Astrocyte (in vitro differentiated cells and primary cell): ENCODE data around the gene PDZK1IP1. TPM values are rescaled to one million over a fixed set of nuclear protein-coding genes. Genes with fewer than 3 reads are reported as not detected.

Experiments
- DNase-seq: peaks from one replicate; pipeline ENCODE4 v3.0.0-alpha.2; 2010; ENCODE audit warnings: low read depth
- FAIRE-seq: peaks from 2 replicates; lab custom pipeline; 2011; peaks lifted over from hg19 to GRCh38; lab: Jason Lieb, UNC
- H2AFZ ChIP-seq: 2 replicates; pipeline ENCODE4 v1.6.0; 2012; ENCODE audit warnings: low read depth, low read length, inconsistent platforms
- H3K27ac ChIP-seq: 2 replicates; pipeline ENCODE4 v1.5.1; 2011; ENCODE audit warnings: low read depth, low read length, inconsistent platforms
- H3K27me3 ChIP-seq: 2 replicates; pipeline ENCODE4 v1.6.0; 2011; ENCODE audit warnings: low read length, inconsistent platforms; ENCODE audit not compliant: insufficient read depth
- H3K36me3 ChIP-seq: 2 replicates; pipeline ENCODE4 v1.5.1; 2011; ENCODE audit warnings: low read length, inconsistent platforms; ENCODE audit not compliant: insufficient read depth
- H3K4me1 ChIP-seq: 2 replicates; pipeline ENCODE4 v1.5.1; 2011; ENCODE audit warnings: low read length, inconsistent platforms; ENCODE audit not compliant: insufficient read depth
- H3K4me2 ChIP-seq: 2 replicates; pipeline ENCODE4 v1.6.0; 2012; ENCODE audit warnings: low read length, inconsistent platforms
- H3K4me3 ChIP-seq: 2 replicates; pipeline ENCODE4 v1.5.1; 2011; ENCODE audit warnings: low read depth, mild to moderate bottlenecking, low read length, inconsistent platforms; ENCODE audit not compliant: insufficient read depth
- H3K79me2 ChIP-seq: 2 replicates; pipeline ENCODE4 v1.6.0; 2012; ENCODE audit warnings: mild to moderate bottlenecking, low read length, inconsistent platforms; ENCODE audit not compliant: insufficient read depth
- H3K9ac ChIP-seq: 2 replicates; pipeline ENCODE4 v1.6.0; 2012; ENCODE audit warnings: mild to moderate bottlenecking, low read length, inconsistent platforms
- H3K9me3 ChIP-seq: 2 replicates; pipeline ENCODE4 v1.5.1; 2012; ENCODE audit warnings: low read depth, mild to moderate bottlenecking, low read length, inconsistent platforms; ENCODE audit not compliant: insufficient read depth
- H4K20me1 ChIP-seq: 2 replicates; pipeline ENCODE4 v1.6.0; 2012; ENCODE audit warnings: low read length, inconsistent platforms; ENCODE audit not compliant: insufficient read depth
- H3K27ac Mint-ChIP-seq: one replicate; pipeline ENCODE4 v1.8.0; 2021; ENCODE audit warnings: mild to moderate bottlenecking, mixed read lengths; ENCODE audit not compliant: unreplicated experiment
- H3K27me3 Mint-ChIP-seq: one replicate; pipeline ENCODE4 v1.8.0; 2021; ENCODE audit warnings: low read depth, mixed read lengths; ENCODE audit not compliant: unreplicated experiment
- H3K36me3 Mint-ChIP-seq: one replicate; pipeline ENCODE4 v1.8.0; 2021; ENCODE audit warnings: low read depth, mixed read lengths; ENCODE audit not compliant: unreplicated experiment
- H3K4me1 Mint-ChIP-seq: one replicate; pipeline ENCODE4 v1.8.0; 2021; ENCODE audit warnings: low read depth, mixed read lengths; ENCODE audit not compliant: unreplicated experiment
- H3K4me3 Mint-ChIP-seq: one replicate; pipeline ENCODE4 v1.8.0; 2021; ENCODE audit warnings: mild to moderate bottlenecking, moderate library complexity, mixed read lengths; ENCODE audit not compliant: unreplicated experiment
- H3K9me3 Mint-ChIP-seq: one replicate; pipeline ENCODE4 v1.8.0; 2021; ENCODE audit warnings: mild to moderate bottlenecking, mixed read lengths; ENCODE audit not compliant: unreplicated experiment
- EZH2 ChIP-seq: IDR thresholded peaks from 2 replicates; pipeline ENCODE4 v1.6.1; 2012; ENCODE audit warnings: mild to moderate bottlenecking, low read length, inconsistent platforms; ENCODE audit not compliant: insufficient read depth
- total RNA-seq: library from RNA; stranded (reverse); gene quantifications from 2 replicates; pipeline ENCODE4 v1.2.1, GENCODE V29; 2021
- TF ChIP-seq, protein P1 (sequence below): IDR thresholded peaks from 2 replicates; pipeline ENCODE4 v1.5.1; 2011; ENCODE audit warnings: low read depth, mild to moderate bottlenecking, inconsistent platforms, low read length, moderate library complexity; ENCODE audit not compliant: insufficient read depth

Gene PDZK1IP1
- total RNA-seq, 1 donor from 2014 or later = 0.34 TPM

DNA sequence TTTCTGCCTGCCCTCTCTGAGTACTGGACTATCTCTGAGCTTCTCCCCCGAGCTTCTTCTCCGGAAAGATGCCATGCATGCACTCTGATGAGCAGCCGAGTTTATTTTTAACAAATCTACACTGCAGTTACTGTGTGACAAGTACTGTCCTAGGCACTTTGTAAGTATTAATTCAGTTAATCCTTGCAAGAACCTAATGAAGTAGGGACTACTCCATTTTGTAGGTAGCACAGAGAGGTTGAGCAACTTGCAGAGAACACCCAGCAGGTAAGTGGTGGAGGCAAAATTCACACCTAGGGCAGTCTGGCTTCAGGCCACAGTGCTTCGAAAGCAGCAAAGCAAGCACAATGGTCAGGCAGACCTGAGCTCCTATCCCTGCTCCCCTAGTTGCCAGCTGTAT is 46.0 kb upstream of the PDZK1IP1 start:
- H3K27me3 Mint-ChIP-seq = peaks cover 51% of the 10 kb centered on the region
- Histone ChIP-seq H3K9me3 (no peaks in the 10 kb centered on the region), H3K9ac (no peak overlapping the region), H3K36me3 (no peaks in the 10 kb centered on the region), H4K20me1 (peaks cover 5% of the 10 kb centered on the region), H3K27me3 (peaks cover 52% of the 10 kb centered on the region), H2AFZ (no peak overlapping the region), H3K4me1 (no peaks in the 10 kb centered on the region), H3K4me3 (no peak overlapping the region), H3K27ac (no peak overlapping the region), H3K4me2 (no peak overlapping the region), H3K79me2 (no peaks in the 10 kb centered on the region)
- H3K9me3 Mint-ChIP-seq = peaks cover 8% of the 10 kb centered on the region
- no peaks in the 10 kb centered on the region for H3K36me3 Mint-ChIP-seq
- no peak for TF ChIP-seq EZH2
- TF ChIP-seq, protein P1, sequence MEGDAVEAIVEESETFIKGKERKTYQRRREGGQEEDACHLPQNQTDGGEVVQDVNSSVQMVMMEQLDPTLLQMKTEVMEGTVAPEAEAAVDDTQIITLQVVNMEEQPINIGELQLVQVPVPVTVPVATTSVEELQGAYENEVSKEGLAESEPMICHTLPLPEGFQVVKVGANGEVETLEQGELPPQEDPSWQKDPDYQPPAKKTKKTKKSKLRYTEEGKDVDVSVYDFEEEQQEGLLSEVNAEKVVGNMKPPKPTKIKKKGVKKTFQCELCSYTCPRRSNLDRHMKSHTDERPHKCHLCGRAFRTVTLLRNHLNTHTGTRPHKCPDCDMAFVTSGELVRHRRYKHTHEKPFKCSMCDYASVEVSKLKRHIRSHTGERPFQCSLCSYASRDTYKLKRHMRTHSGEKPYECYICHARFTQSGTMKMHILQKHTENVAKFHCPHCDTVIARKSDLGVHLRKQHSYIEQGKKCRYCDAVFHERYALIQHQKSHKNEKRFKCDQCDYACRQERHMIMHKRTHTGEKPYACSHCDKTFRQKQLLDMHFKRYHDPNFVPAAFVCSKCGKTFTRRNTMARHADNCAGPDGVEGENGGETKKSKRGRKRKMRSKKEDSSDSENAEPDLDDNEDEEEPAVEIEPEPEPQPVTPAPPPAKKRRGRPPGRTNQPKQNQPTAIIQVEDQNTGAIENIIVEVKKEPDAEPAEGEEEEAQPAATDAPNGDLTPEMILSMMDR = no peak
- H3K27ac Mint-ChIP-seq = no peak overlapping the region
- no peak overlapping the region for H3K4me3 Mint-ChIP-seq
- FAIRE-seq (no peak), DNase-seq (no peak)
- peaks cover 13% of the 10 kb centered on the region for H3K4me1 Mint-ChIP-seq

DNA sequence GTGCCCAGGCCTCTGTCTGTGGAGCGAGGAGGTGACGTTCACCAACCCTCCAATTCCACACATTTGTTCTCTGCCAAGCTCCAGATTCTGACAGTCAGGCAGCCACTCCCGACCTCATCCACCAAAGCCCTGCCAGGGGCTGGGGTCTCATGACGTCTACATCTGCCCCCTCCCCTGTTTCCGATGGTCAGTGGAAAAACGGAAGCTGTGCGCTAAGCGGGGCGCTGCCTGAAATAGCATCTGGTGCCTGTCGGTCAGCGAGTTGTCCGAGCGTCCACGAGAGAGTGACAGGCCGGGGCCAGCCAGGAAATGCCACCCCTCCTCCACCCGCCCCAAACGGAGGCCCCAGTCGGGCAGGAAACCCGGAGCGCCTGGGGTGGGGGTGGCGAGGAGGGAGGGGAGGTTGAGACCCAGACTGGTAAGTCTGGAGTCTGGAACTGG is 45.4 kb upstream of the PDZK1IP1 start:
- H3K36me3 ChIP-seq = no peaks in the 10 kb centered on the region
- H3K27me3 Mint-ChIP-seq = peaks cover 57% of the 10 kb centered on the region
- no peak for FAIRE-seq

DNA sequence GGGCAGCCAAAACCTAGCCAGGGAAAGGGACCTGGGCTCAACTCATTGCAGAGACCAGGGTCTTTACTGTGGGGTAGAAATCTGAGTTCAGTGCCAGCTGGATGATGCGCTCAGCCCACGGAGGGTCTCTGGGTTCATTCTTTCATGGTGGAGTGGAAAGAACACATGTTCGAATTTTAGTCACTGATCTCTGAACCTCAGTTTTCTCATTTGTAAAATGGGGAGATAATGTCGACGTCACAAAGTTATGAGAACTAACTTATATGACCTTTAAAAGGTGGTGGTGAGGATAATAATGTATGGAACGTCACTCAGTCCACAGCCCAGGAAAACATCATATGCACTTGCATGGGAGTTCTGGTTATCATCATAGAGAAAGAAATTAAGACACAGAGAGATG is 43.4 kb upstream of the PDZK1IP1 start:
- H3K27me3 ChIP-seq = peaks cover 74% of the 10 kb centered on the region
- no peak overlapping the region for H3K27ac Mint-ChIP-seq
- H3K4me1 Mint-ChIP-seq = peaks cover 13% of the 10 kb centered on the region
- H3K4me3 ChIP-seq = no peak overlapping the region
- FAIRE-seq (no peak), DNase-seq (no peak)
- H3K4me1 ChIP-seq = no peaks in the 10 kb centered on the region
- H2AFZ ChIP-seq = no peak overlapping the region
- H3K27me3 Mint-ChIP-seq = peaks cover 64% of the 10 kb centered on the region
- TF ChIP-seq, protein P1 = no peak
- TF ChIP-seq EZH2 = no peak
- peaks cover 8% of the 10 kb centered on the region for H4K20me1 ChIP-seq
- H3K9me3 Mint-ChIP-seq = peaks cover 8% of the 10 kb centered on the region
- H3K36me3 Mint-ChIP-seq = no peaks in the 10 kb centered on the region
- H3K4me2 ChIP-seq = no peak overlapping the region
- no peaks in the 10 kb centered on the region for H3K79me2 ChIP-seq
- H3K9me3 ChIP-seq = no peaks in the 10 kb centered on the region
- no peaks in the 10 kb centered on the region for H3K36me3 ChIP-seq
- H3K4me3 Mint-ChIP-seq = no peak overlapping the region
- H3K27ac ChIP-seq = no peak overlapping the region
- H3K9ac ChIP-seq = no peak overlapping the region

More for the DNA sequence above, 45.4 kb upstream of the PDZK1IP1 start:
- TF ChIP-seq, protein P1 = no peak
- no peak for TF ChIP-seq EZH2
- no peak for DNase-seq
- Mint-ChIP-seq H3K36me3 (no peaks in the 10 kb centered on the region), H3K4me3 (no peak overlapping the region), H3K4me1 (peaks cover 13% of the 10 kb centered on the region), H3K9me3 (peaks cover 8% of the 10 kb centered on the region), H3K27ac (no peak overlapping the region)
- Histone ChIP-seq H3K27ac (no peak overlapping the region), H3K4me3 (no peak overlapping the region), H3K4me1 (no peaks in the 10 kb centered on the region), H3K9ac (no peak overlapping the region), H3K9me3 (no peaks in the 10 kb centered on the region), H2AFZ (no peak overlapping the region), H3K27me3 (peaks cover 57% of the 10 kb centered on the region), H4K20me1 (peaks cover 6% of the 10 kb centered on the region), H3K79me2 (no peaks in the 10 kb centered on the region), H3K4me2 (no peak overlapping the region)
